NCI-H1930 (cell line): ENCODE measurements around the gene PIH1D1.

Source experiments
- DNase-seq, 2 experiments: peaks; one replicate each; lab custom pipeline; 2025; lab: John Stamatoyannopoulos, UW

PIH1D1 gene

DNA sequence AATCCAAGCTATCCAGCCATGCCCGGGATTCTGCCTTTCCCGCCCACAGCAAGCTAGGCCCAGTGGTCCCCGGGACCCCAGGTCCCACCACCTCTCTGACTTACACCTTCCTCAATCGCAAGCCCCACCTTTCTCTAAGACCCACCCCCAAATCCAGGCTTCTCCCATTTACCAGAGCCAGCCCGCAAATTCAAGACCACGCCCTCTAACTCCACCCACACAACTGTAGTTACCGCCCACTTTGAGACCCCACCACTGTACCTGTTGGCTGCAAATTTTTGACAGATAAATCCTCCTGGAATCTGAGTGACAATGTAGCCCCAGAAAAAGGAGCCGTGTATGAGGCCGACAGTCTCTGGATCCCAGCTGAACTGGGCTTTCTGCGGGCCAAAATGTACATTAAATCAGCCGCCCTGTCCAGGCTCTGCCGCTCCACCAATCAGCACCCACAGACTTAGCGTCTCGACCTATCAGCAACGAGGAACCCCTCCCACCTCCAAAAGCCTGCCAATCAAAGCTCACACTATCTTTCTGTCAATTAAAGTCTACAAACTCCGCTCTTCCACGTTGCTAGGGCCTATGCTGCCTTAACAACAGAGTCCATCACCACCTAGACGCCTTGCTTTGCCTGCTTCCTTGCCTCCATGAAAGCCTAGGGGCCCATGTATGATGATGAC, 16.6 kb downstream of the PIH1D1 start:
- no peak for DNase-seq

- no peak for DNase-seq
These were observed 18.2 kb downstream of the PIH1D1 start for GRCh38 chr19:49433240-49433901.

DNA sequence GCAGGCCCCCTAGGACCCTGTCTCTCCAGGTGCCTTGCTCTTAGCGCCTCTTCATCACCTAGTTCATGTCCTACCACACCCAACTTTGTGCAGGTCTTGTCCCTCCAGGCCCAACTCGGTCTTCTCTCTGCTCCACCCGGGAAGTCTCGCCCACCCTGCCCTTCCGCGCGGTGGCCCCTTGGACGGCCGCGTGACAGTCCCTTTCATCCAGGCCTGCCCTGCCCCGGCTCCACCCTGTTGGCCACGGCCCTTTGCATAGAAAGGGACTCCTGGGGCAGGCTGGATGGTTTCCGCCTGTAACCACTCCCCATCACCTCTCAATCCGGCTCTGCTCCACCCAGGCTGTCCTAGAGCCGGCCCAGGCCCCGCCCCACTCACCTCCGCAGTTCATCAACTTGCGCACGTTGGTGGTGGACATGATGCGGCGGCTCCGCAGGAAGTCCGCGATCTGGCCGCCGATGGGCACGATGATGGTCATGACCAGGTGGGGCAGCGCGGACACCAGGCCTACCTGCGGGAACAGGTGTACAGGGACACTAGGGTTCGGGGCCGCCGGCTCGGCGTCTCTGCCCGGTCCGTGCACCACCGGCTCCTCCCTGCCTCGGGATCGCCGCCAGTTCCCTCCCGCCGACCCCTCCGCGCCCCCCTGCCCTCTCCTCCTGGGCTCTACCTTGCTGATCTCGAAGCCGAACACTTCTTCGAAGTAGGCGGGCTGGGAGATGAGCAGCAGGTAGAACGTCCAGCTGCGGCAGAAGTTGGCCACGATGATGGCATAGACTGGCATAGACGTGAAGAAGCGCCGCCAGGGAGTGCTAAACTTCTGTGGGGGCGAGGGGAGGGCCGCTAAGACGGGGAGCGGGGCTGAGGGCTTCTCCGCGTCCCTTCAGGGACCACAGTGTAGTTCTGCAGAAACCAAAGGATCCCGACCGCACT, 19.2 kb downstream of the PIH1D1 start:
- no peak for DNase-seq

DNA sequence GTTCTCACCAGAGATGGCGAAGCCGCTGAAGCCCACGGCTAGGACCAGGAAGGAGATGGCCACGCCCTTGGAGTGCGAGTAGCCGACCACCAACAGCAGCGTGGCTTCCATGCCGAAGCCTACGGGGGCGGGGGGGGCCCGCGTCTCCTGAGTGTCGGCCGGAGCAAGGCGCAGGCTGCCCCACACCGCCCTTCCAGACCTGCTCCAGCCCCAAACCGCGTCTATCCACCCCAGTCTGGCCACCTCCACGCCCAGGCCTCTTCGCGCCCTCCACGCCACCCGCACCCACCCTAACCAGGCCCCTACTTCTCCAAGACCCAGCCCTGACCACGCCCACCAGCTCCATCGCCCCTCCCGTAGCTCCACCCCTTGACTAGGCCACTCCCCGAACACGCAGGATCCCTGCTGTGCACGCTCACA, 20.3 kb downstream of the PIH1D1 start:
- DNase-seq: no peak

- DNase-seq: no peak
These were observed 20.8 kb downstream of the PIH1D1 start for GRCh38 chr19:49430678-49431329.

DNA sequence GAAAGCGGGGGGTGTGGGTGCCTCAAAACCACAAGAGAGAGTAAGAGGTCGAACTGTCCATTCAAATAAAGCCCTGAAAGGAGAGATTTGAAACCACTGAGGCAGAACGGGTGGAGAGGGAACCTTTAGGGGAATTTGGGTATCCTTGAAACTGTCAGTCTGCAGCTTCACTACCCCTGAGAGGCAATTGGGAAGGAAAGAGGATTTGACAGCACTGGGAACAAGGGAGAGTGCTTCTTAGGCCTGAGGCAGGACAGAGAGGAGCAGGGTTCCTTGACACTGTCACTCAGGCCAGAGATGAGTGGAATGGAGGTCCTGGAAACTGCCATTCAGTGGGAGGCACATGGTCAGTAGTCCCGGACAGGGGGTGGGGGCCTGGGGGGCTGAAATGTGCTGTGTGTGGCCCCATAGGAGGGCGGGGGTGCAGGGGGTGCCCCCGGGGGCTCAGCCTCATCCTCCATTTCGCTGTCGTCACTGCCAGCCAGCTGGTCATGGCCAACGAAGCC, 21.4 kb downstream of the PIH1D1 start:
- DNase-seq: no peak

DNA sequence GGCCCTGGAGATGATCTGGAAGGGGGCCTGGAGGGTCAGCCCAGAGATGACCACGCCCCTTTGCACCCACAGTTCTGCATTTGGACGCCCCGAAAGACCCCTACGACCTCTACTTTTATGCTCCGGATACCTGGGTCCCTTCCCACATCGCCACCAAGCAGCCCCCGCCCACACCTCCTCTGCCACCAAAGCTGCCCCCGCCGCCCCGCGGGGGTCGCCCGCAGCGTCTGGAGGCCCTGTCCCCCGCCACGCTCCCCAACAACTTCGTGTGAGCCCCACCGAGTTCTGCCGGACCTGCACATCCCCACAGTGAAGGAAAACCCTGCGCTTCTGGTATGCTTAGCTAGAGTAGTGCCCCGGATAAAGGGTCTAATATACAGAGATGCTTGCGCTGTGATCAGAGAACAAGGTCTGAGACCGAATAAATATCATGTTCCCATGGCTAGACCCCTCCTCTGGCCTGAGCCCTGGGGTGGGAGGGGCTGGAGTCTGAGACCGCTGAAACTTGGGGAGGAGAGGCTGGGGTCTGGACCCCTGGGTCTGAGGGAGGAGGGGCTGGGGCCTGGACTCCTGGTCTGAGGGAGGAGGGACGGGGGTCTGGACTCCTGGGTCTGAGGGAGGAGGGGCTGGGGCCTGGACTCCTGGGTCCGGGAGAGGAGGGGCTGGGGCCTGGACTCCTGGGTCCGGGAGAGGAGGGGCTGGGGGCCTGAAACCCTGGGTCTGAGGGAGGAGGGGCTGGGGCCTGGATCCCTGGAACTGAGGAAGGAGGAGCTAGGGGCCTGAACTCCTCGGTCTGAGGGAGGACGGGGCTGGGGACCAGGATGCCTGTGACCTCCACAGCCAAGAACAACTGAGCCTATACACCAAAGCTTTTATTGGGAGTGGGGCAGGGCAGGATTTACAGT, 22.8 kb downstream of the PIH1D1 start:
- no peak for DNase-seq

DNA sequence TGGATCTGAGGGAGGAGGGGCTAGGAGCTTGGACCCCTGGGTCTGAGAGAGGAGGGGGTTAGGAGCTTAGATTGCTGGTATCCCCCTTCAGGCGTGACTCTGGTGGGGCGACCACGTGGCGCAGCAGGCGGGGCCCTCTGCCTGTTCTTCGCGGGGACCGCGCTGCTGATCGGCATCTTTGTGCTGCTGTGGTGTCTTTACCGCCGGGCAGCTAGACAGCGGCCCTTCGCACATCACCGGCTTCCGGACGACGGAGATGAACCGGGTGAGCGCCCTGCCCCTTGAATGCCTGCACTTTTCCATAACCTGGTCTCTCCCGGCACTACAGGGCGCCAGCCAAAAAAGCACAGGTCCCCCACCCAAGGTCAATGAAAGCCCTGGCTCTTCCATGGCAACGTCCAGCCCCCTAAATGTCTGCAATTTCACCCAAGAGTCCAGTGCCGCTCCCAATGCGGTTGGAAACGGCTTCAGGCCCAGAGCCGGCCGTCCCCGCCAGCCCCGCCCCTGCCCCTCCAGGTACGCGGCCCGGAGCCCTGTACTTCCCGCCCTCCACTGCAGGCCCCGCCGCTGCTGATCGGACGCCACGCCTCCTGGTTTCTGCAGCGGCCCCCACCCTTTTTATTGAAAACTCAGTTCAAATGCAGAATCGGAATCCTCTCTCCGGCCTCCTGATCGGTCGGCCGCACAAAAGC, 23.6 kb downstream of the PIH1D1 start:
- no peak for DNase-seq

- no peak for DNase-seq
These were observed 24.3 kb downstream of the PIH1D1 start for GRCh38 chr19:49427339-49427738.

DNA sequence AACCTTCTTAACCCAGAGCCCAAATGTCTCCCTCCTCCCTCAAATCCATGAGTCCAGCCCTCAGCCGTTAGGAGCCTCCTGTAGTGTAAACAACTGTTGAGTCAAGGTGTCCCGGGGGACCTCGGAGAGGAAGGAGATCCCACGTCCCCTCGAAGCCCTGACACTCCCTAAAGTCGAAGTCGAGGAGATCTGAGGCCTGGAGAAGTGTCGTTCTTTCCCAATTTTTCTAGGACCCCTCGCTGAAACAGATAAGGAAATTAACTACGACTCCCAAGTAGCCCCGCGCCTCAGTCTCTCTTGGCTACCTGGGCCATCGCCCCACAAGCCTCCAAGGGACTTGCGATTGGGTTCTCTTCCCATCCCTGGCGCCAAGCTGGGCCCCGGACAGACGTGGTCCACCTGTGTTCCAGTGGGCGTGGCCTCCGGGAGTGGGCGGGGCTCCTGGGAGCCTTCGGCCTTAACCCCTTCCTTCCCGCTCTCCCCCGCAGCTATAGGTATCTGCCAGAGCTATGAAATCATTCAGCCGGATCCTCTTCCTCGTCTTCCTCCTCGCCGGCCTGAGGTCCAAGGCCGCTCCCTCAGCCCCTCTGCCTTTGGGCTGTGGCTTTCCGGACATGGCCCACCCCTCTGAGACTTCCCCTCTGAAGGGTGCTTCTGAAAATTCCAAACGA, 25.6 kb downstream of the PIH1D1 start:
- peak; percentile 54 to 69 for DNase-seq

- peak in 1 of 2 experiments; percentile 35 for DNase-seq
These were observed 26.4 kb downstream of the PIH1D1 start, which contains the start of gene GFY for GRCh38 chr19:49425178-49425577. Gene GFY, plus strand, starts transcription at chr19:49425388. Its CDS starts 1,043 bp downstream, at chr19:49426431.

GRCh38 chr19:49423985-49424303, 27.7 kb downstream of the PIH1D1 start:
- DNase-seq: no peak

DNA sequence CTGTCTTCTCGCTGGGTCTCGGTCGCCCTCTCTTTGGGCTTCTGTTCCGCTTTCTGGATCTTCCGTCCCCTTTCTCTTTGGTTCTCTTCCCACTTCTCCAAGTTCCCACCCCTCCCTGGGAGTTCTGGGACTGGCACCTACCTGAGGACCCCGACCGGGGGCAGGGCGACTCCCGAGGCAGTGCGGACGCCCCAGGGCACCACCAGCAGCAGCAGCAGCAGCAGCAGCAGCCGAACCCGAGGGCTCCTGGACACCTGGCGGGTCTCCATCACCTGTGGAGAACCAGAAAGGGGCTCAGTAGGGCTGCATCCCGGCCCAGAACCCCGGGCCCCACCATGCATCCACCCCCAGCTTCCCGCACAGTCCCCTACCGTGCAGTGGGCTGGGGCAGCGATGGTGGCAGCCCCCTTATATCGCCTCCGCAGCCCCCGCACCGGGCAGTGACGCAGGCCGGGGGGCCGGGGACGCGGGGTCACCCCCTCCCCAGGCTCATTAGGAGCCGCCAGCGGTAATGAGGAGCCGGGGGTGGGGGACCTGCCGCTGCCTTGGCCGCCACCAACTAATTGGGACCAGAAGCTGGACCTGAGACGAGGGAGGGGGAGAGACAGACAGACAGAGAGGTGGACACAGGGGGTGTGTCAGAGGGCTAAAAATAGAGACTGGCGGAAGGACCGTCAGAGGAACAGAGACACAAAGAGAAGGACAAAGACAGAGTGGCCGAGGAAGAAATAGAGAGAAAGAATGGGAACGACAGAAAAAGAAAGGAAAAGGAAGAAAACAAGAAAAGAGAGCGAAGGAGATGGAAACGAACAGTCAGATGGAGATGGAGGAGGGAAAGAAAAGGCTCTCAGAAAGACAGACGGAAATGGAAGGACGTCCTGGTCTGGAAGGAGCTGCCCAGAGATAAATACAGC, 28.3 kb downstream of the PIH1D1 start, which contains the start of gene PTH2:
PTH2 (minus strand) TSS at position 371 of the 914 bp plus-strand sequence; CDS start at position 269, 102 bp downstream.
- no peak for DNase-seq

DNA sequence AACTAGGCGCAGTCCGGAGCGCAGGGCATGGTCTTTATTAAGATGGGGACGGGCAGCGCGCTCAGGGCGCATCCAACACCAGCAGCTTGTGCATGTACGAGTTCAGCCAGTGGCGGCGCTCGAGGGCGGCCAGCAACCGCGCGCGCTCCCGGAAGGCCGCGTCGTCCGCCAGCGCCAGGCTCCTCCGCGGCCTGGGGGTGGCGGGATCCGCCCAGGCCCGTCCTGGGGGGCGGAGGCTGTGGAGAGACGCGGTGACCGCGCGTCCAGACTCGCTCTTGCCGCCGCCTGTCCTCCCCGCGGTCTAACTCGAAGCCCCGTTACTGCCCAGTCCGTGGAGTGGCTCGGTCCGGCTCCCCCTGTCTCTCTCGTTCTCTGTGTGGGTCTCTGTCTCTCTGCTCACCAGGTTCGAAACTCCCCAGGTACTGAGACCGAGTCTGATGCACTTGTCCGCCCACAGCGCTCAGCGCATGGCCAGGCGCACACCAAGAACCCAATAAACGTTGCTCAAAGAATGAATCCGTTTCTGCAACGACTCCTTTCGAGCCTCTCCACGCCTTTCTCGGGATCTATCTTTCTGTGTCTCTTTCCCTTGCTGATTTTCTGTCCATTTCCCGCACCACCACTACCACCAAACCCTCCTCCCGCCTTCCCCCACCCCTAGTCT, 29.1 kb downstream of the PIH1D1 start:
- peak; percentile 61 to 85 for DNase-seq

- no peak for DNase-seq
These were observed 29.8 kb downstream of the PIH1D1 start for GRCh38 chr19:49421878-49422202.

GRCh38 chr19:49421039-49421877, 30.4 kb downstream of the PIH1D1 start:
- peak; percentile 60 to 77 for DNase-seq

DNA sequence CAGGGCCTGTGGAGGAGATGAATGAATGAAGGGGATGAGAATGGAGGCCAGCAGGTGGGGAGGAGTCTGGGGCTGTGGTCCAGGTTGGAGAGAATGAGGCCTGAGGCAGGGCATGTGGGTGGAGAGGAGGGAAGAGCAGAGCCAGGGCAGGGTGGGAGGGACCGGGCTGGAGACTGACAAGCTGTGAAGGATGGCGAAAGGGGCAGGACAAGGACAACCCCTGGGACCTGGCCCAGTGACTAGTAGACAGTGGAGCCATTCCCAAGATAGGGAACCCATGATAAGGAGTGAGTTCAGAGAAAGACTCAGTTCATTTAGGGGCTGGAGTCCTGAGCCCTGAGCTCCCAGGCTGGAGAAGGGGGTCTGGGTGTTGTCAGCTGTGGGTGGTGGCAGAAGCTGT, 31.4 kb downstream of the PIH1D1 start:
- no peak for DNase-seq
